HCT116 (cell line): ENCODE measurements around the gene RASGRF2. TPM values are rescaled to one million over a fixed set of nuclear protein-coding genes. Genes with fewer than 3 reads are reported as not detected.

Experiments used
- ATAC-seq: fragments of 200-7000 bp; cut with Tn5 transposase; 2 replicates; pipeline ENCODE4 v1.9.1; 2020; ENCODE audit warnings: mild to moderate bottlenecking, moderate library complexity
- BruUV-seq: library from RNA; stranded (reverse); fragments of 400-500 nt; replicated peaks from 2 replicates; lab custom pipeline; 2021; lab: Mats Ljungman, UMichigan
- CTCF ChIA-PET: fragments of 300-600 bp; sonication (Branson Sonifier 250); formaldehyde crosslinking; loops from one replicate; lab custom pipeline; 2021; ENCODE audit warnings: antibody characterized with exemption; lab: Charles Lee
- POLR2A ChIA-PET: fragments of 300-600, 350-600 bp; sonication (Branson Sonifier 250); formaldehyde crosslinking; loops from one replicate; lab custom pipeline; 2021; ENCODE audit warnings: antibody characterized with exemption; lab: Charles Lee
- RAD21 ChIA-PET, 2 experiments: fragments of 300-600 bp; sonication (Branson Sonifier 250); formaldehyde crosslinking; loops; one replicate each; lab custom pipeline; 2023; ENCODE audit warnings: low total read pairs in 2 of 2; ENCODE audit not compliant: uncharacterized antibody in 2 of 2, unreplicated experiment in 2 of 2, low non-redundant PET in 1 of 2; lab: Charles Lee
- DNase-seq: peaks from one replicate; pipeline ENCODE4 v3.0.0-alpha.2; 2010; ENCODE audit warnings: low read depth, low spot score
- H2AFZ ChIP-seq: fragments of 200-600 bp; shearing (Covaris generic), sonication (generic); 2 replicates; pipeline ENCODE4 v1.6.1; 2017; ENCODE audit warnings: low read depth, mixed run types, mixed read lengths, antibody characterized with exemption, low read length; ENCODE audit not compliant: poor library complexity, severe bottlenecking
- H3K27ac ChIP-seq: 2 replicates; pipeline ENCODE4 v1.5.1; 2012; ENCODE audit warnings: low read depth, low read length
- H3K27me3 ChIP-seq: fragments of 200-600 bp; sonication (generic); 2 replicates; pipeline ENCODE4 v1.6.1; 2016; ENCODE audit warnings: mixed run types, low read length, mixed read lengths; ENCODE audit not compliant: insufficient read depth
- H3K36me3 ChIP-seq, 2 experiments: fragments of 200-500 bp in 1 of 2; fragments of 200-600 bp in 1 of 2; sonication (Bioruptor generic) in 1 of 2; sonication (generic) in 1 of 2; 2 replicates each; pipeline versions ENCODE4 v1.5.1 to v1.6.1; 2014 to 2016; ENCODE audit warnings: low read length in 2 of 2, inconsistent platforms in 1 of 2, mixed read lengths in 1 of 2, mixed run types in 1 of 2; ENCODE audit not compliant: insufficient read depth in 2 of 2, control insufficient read depth in 1 of 2
- H3K4me1 ChIP-seq, 2 experiments: fragments of 200-600 bp in 1 of 2; sonication (generic) in 1 of 2; 2 replicates each; pipeline versions ENCODE4 v1.5.1 to v1.6.1; 2012 to 2017; ENCODE audit warnings: low read length in 2 of 2, inconsistent platforms in 1 of 2, mild to moderate bottlenecking in 1 of 2, mixed read lengths in 1 of 2, mixed run types in 1 of 2, moderate library complexity in 1 of 2; ENCODE audit not compliant: insufficient read depth in 2 of 2, control insufficient read depth in 1 of 2
- H3K4me2 ChIP-seq: fragments of 200-600 bp; sonication (generic); 2 replicates; pipeline ENCODE4 v1.6.1; 2017; ENCODE audit warnings: mixed run types, low read length, mixed read lengths
- H3K4me3 ChIP-seq, 2 experiments: fragments of 200-600 bp in 1 of 2; sonication (generic) in 1 of 2; replicated peaks in 1 of 2; 2 replicates each; pipeline ENCODE4 v1.5.1; 2011 to 2016; ENCODE audit warnings: low read length in 2 of 2, control low read depth in 1 of 2, low read depth in 1 of 2, mild to moderate bottlenecking in 1 of 2, mixed read lengths in 1 of 2, mixed run types in 1 of 2
- H3K79me2 ChIP-seq: fragments of 200-600 bp; sonication (generic); 2 replicates; pipeline ENCODE4 v1.6.1; 2017; ENCODE audit warnings: mild to moderate bottlenecking, mixed run types, low read length, moderate library complexity, mixed read lengths; ENCODE audit not compliant: insufficient read depth
- H3K9ac ChIP-seq: fragments of 200-600 bp; sonication (generic); 2 replicates; pipeline ENCODE4 v1.6.1; 2016; ENCODE audit warnings: low read length, mixed read lengths
- H3K9me2 ChIP-seq: fragments of 200-600 bp; sonication (generic), shearing (Covaris generic); 2 replicates; pipeline ENCODE4 v1.6.1; 2017; ENCODE audit warnings: mixed run types, mild to moderate bottlenecking, moderate library complexity; ENCODE audit not compliant: insufficient read depth
- H3K9me3 ChIP-seq, 2 experiments: fragments of 200-500 bp in 1 of 2; fragments of 200-600 bp in 1 of 2; sonication (Bioruptor generic) in 1 of 2; sonication (generic) in 1 of 2; 2 replicates each; pipeline ENCODE4 v1.6.1; 2014 to 2017; ENCODE audit warnings: low read length in 2 of 2, mixed read lengths in 2 of 2, inconsistent platforms in 1 of 2, low read depth in 1 of 2, mild to moderate bottlenecking in 1 of 2, mixed run types in 1 of 2, moderate library complexity in 1 of 2; ENCODE audit not compliant: control insufficient read depth in 1 of 2, insufficient read depth in 1 of 2
- H4K20me1 ChIP-seq: fragments of 200-600 bp; sonication (generic), shearing (Covaris generic); 2 replicates; pipeline ENCODE4 v1.6.1; 2017; ENCODE audit warnings: mixed run types, mild to moderate bottlenecking, moderate library complexity; ENCODE audit not compliant: insufficient read depth
- FOSL1 ChIP-seq: IDR thresholded peaks from 2 replicates; pipeline ENCODE4 v1.6.1; 2012; ENCODE audit warnings: low read depth
- JUND ChIP-seq: IDR thresholded peaks from 2 replicates; pipeline ENCODE4 v1.6.1; 2012
- POLR2A ChIP-seq: IDR thresholded peaks from 2 replicates; pipeline ENCODE4 v1.7.0; 2011; ENCODE audit warnings: borderline replicate concordance; ENCODE audit not compliant: insufficient read depth, insufficient read length; ENCODE audit errors: extremely low read depth
- YY1 ChIP-seq: IDR thresholded peaks from 2 replicates; pipeline ENCODE4 v1.6.1; 2011; ENCODE audit warnings: low read length, low read depth, moderate library complexity, mild to moderate bottlenecking; ENCODE audit not compliant: insufficient replicate concordance; ENCODE audit errors: extremely low read depth
- intact Hi-C: fragments of 100-400 bp; cut with micrococcal nuclease; formaldehyde crosslinking; loops from 2 replicates; pipeline ENCODE4 v1.10.0; 2022
- total RNA-seq: library from RNA; stranded (reverse); gene quantifications from one replicate; pipeline ENCODE4 v1.2.1, GENCODE V29; 2021; ENCODE audit not compliant: unreplicated experiment
- TF ChIP-seq, protein P1 (sequence below): IDR thresholded peaks from 2 replicates; pipeline ENCODE4 v1.6.1; 2012; ENCODE audit warnings: low read depth

The RASGRF2 gene
- total RNA-seq, 1 experiment from 2014 or later, result 0.05 TPM

GRCh38 chr5:80990971-80991370 is 30.8 kb downstream of the RASGRF2 start:
- RAD21 ChIA-PET, result no interaction called here
- peak; percentile 79 for ATAC-seq
- H3K4me2 ChIP-seq, result peak overlapping the region; percentile 66

More at GRCh38 chr5:80990971-80991370, 30.8 kb downstream of the RASGRF2 start:
- Histone ChIP-seq H3K79me2 (no peaks in the 10 kb centered on the region), H4K20me1 (no peaks in the 10 kb centered on the region), H3K27me3 (no peaks in the 10 kb centered on the region), H3K36me3 (no peaks in the 10 kb centered on the region), H3K4me3 (0 out of 4 replicates have a peak overlapping the region, but pooled peaks of 1 of the 2 experiments have one; percentile 9), H3K27ac (no peak overlapping the region), H3K9me2 (no peaks in the 10 kb centered on the region), H3K9me3 (no peaks in the 10 kb centered on the region), H3K4me1 (peaks cover 10 to 15% of the 10 kb centered on the region in 2 experiments), H2AFZ (no peak overlapping the region), H3K9ac (no peak overlapping the region)
- intact Hi-C loops, result no loop called here
- TF ChIP-seq POLR2A (no peak), FOSL1 (peak; percentile 36; the same call in 1 of the 2 replicates), YY1 (no peak), JUND (peak; percentile 34; the same call in 1 of the 2 replicates)
- TF ChIP-seq, protein P1, sequence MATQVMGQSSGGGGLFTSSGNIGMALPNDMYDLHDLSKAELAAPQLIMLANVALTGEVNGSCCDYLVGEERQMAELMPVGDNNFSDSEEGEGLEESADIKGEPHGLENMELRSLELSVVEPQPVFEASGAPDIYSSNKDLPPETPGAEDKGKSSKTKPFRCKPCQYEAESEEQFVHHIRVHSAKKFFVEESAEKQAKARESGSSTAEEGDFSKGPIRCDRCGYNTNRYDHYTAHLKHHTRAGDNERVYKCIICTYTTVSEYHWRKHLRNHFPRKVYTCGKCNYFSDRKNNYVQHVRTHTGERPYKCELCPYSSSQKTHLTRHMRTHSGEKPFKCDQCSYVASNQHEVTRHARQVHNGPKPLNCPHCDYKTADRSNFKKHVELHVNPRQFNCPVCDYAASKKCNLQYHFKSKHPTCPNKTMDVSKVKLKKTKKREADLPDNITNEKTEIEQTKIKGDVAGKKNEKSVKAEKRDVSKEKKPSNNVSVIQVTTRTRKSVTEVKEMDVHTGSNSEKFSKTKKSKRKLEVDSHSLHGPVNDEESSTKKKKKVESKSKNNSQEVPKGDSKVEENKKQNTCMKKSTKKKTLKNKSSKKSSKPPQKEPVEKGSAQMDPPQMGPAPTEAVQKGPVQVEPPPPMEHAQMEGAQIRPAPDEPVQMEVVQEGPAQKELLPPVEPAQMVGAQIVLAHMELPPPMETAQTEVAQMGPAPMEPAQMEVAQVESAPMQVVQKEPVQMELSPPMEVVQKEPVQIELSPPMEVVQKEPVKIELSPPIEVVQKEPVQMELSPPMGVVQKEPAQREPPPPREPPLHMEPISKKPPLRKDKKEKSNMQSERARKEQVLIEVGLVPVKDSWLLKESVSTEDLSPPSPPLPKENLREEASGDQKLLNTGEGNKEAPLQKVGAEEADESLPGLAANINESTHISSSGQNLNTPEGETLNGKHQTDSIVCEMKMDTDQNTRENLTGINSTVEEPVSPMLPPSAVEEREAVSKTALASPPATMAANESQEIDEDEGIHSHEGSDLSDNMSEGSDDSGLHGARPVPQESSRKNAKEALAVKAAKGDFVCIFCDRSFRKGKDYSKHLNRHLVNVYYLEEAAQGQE, result no peak
- no peak for DNase-seq
- POLR2A ChIA-PET, result no interaction called here
- BruUV-seq, result no TSS peak
- CTCF ChIA-PET, result no interaction called here
